GM12872 (cell line): ENCODE data around the gene USP37.

Experiments
- CTCF ChIP-seq: IDR thresholded peaks from 3 replicates; pipeline ENCODE4 v1.5.1; 2011; ENCODE audit warnings: low read depth, mild to moderate bottlenecking, low read length, moderate library complexity; ENCODE audit not compliant: insufficient read depth

USP37 gene

DNA sequence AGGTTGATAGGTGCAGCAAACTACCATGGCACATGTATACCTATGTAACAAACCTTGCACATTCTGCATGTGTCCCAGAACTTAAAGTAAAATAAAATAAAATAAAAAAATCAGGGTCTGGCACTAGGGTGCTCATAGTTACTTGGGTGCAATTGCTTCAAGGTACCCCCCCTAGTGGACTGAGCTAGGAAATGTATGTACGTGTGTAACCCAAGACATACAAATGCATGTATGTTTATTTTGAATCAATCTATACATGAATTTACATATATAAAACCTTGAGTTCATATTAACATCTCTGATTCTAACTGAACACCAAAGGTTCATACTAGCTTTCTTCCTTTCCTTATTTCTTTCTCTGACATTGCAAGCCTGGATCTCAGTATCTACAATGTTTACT, 51.5 kb downstream of the USP37 start:
- TF ChIP-seq CTCF: peak; percentile 50

- no peak for TF ChIP-seq CTCF
These were observed 54.5 kb downstream of the USP37 start for GRCh38 chr2:218513676-218514075.

GRCh38 chr2:218508299-218508698, 59.9 kb downstream of the USP37 start:
- no peak for TF ChIP-seq CTCF

DNA sequence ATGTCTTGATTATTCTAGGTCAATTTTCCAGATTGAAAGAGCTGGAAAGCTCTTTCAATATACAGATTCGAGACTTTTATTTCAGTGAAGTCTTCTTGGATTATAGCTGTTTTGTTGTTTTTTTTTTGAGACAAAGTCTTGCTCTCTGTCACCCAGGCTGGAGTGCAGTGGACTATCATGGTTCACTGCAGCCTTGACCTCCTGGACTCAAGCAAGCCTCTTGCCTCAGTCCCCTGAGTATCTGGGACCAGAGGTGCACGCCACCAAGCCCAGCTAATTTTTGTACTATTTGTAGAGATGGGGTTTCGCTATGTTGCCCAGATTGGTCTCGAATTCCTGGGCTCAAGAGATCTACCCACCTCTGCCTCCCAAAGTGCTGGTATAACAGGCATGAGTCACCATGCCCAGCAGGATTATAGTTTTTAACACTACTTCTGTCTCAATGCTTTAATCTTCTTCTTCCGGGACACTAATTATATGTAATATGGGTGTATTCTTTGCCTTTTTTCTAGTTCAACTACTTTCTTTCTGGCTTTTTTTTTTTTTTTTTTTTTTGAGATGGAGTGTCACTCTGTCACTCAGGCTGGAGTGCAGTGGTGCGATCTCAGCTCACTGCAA, 62.3 kb downstream of the USP37 start:
- no peak for TF ChIP-seq CTCF

DNA sequence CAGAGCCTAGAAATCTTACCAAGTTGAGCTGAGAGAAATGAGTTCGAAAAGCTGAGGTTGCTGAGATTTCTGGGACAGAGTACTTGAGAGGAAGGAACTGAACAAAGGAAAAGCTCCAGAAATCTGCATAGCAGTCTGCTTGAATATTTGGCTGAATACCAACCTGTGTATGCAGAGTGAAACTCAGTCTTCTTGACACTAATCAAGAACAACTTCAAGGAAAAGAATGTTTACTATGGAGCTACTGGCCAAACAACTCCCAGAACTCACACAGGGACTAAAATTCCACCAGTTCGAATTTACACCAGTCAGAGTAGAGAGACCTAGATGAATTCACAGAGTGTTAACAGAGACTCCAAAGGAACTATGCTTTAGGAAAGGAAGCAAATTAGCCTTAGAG, 66.5 kb downstream of the USP37 start:
- no peak for TF ChIP-seq CTCF

- no peak for TF ChIP-seq CTCF
These were observed 67.6 kb downstream of the USP37 start for GRCh38 chr2:218500501-218501060.

DNA sequence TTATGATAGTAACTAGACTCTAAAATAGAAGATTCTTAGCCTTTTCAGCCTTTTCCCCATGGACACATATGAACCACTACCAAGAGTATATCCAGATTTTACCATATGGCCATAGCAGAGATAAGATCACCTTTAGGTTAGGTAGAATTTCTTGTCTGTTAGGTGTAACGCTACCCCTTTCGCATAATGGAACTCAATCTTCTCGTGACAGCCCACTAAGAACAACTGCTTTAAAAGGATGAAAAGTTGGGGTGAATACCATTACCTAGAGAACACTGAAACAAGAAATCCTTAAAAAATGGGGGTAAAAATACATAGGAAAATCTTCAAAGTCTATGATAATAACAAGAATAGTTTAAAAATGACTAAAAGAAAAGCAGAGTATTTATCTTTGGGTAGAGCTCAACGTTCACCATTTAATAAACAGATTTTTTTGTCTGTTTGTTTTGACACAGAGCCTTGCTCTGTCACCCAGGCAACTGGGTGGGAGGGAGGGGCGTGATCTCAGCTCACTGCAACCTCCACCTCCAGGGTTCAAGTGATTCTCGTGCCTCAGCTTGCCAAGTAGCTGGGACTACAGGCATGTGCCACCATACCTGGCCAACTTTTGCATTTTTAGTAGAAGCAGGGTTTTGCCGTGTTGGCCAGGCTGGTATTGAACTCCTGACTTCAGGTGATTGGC, 82.0 kb downstream of the USP37 start:
- no peak for TF ChIP-seq CTCF
